Stimulated activated CD8-positive, alpha-beta memory T cell treated with anti-CD3 and anti-CD28 coated beads, Interleukin-12 subunit alpha, Interleukin-12 subunit beta, amount 100 ng/mL, for 24 hours (primary cell): ENCODE data around the gene FYB1.

ENCODE experiments used
- DNase-seq: peaks from one replicate; pipeline ENCODE4 v3.0.0-alpha.2; 2020; ENCODE audit errors: extremely low read depth

The FYB1 gene

DNA sequence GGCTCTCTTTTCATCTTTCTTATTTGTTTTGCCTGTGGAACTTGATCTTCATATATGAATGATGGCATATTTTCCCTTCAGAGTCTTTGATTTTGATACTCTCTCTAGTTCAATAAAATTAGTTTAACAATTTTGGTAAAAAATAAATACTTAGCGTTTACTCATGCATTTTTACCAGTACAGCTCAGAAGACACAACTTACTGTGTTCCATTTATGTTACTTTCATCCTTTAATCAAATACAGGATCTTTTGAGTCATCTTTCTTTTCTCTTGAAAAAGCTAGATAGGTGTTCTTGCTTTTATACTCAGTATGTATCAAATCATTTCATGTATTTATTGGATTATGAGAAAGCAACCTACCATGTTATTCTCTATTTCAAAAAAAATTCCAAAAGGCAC, 98.0 kb downstream of the FYB1 start:
- DNase-seq, result no peak

DNA sequence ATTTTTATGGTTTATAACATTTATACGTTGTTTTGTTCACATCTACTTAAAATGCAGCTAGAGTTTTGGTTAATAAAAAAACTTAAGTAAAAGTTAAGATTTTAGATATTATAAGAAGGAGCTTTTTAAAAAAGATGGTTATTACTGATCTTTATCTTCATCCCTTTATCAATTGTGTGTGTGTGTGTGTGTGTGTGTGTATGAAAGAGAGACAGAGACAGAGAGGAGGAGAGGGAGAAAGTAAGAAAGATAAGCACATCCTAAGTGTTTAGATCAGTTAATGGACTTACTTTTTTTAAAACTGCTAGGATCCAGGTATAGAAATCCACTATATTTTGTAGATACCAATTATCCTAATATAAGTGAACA, 99.3 kb downstream of the FYB1 start:
- DNase-seq, result no peak

DNA sequence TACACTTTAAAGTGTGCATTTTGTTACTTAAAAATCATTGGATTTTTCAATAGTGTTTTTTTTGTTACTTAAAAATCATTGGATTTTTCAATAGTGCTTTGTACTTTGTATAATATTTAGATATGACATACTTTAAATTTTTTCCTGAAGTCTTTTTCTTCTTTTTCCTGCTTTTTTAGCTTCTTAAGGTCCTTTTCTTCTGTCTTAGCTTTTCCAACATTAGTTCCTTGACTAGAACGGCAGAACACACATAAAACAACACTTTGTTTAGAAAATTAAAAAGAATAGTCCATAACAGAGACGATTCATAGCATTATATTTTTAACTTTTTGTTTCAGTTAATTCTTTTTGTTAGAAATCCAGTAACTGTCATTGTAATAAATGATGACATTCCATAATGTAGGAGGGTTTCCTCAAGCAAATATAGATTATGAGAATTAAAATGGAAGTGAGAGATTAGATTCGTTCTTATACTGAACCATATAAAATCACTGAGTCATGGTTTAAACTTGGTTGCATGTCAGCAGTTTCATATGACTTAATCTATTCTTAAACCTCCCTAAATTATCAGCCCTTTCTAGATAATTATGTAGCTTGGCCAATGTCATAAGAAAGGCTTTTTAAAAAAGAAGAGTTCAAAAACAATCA, 99.8 kb downstream of the FYB1 start:
- DNase-seq, result no peak

DNA sequence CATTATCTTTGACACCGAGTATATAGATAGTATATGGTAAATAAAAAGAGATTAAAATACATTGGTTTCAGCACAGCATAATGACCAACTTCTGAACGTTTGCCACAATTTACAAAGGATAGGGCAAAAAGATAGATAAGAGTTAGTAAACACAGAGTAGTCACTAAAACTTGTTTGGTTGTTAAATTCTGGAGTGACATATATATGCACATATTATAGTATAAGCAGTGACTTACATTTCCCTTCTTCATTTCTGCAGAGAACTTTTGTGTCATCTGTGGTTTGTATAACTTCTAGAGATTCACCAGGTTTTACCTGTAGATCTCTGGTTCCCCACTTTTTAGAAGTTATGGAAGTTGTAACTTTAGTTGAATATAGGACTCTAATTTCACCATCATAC, 100.7 kb downstream of the FYB1 start:
- no peak for DNase-seq

DNA sequence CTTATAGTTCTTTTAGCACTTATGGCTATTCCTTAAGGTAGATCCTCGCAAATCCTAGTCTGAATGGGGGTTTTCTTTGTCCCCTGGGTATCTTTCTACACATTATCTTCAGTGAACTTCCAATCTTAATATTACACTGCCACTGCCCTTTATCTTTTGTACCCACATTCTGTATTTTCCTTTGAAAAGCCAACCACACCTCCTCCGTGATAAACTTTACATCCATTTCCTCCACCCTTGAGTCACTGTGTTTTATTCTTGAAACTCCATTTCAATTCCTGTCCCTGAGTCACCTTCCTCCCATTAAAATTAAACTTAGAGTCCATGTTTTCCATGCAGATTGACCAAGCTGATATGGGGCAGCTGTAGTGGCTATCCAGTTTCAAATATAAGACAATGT, 102.0 kb downstream of the FYB1 start:
- DNase-seq, result no peak

GRCh38 chr5:39116344-39117170, 102.8 kb downstream of the FYB1 start:
- no peak for DNase-seq

DNA sequence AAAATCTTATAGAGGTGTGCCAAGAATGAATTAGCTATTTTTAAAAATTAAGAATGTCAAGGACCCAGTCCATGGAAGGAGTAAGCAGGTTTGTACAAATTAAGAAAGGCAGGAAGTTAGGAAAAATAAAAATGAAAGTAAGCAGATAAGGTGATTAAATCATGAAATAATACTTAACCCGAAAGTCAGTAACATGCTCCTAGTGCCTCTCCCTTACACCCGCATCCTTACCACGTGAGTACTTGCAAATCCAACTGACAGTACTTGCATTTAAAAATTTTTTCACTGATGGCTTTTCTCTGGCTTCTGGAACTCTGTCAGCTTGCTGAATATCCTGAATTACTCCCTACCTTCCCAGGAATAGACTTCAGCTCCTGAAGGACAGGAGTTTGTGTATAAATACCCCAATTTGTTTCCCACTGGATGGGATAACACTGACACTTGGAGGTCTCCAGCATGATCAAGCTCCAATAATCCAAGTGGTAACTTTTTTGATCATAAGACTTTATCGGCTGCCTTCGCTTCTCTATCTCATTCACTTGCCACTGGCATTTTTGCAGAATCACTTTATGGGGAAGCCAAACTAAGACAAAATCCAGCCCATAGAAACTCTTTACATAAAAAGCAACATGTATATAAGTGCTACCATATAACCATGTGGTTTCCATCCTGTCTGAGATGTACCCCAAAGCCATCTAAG, 103.6 kb downstream of the FYB1 start:
- DNase-seq, result no peak

- no peak for DNase-seq
These were observed 105.2 kb downstream of the FYB1 start for GRCh38 chr5:39114155-39114554.

GRCh38 chr5:39113354-39113953, 105.9 kb downstream of the FYB1 start:
- DNase-seq, result no peak

DNA sequence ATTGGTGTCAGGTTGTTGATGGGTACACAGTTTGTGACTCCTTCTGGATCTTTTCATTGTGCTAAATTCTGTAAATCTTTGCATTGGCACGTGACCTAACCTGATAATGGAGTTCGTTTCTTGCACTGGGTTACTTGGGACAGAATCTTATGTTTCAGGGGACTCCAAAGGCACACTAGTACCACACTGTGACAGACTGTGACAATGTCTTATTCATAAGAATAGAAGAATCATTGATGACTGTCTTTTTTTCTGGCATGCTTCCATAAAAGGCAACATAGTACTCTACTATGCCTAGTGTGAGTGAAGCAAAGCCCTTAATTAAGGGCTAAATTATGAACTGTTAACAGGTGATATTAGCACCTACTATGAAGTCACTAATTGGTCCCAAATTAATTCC, 109.8 kb downstream of the FYB1 start:
- no peak for DNase-seq

DNA sequence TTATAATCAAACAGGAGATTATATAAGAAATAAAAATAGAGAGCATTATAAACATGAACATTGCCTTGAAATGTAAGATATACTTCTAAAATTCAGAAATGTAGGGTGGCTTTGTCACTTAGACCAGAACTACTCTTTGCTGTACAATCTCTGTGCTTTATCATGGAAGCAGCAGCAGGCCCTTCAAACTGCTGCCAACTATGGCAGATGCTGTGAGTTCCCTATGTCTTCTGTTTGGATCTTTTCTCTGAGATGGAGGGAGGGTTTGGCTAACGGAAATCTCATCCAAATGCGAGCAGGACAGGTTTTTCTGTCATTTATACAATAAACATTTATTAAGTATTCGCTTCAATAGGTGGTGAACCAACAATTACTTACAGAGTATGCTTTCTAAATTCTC, 110.4 kb downstream of the FYB1 start:
- DNase-seq, result no peak

DNA sequence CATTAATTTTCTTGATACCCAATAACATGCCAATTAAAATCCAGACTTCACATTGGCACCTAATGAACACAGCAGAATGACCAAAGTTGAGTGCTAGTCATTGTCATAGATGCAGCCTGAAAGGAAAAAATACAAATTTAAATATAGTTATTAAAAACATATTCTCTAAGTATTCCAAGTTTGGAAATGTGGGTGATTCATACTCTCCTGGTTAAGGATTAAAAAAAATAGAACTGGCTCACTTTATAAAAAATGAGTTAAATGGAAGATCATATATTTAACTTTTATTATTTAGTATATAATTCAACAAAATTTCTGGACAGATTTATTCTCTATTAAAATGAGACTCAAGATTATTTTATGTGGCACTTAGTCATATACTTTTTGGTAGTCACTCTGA, 112.0 kb downstream of the FYB1 start:
- no peak for DNase-seq

DNA sequence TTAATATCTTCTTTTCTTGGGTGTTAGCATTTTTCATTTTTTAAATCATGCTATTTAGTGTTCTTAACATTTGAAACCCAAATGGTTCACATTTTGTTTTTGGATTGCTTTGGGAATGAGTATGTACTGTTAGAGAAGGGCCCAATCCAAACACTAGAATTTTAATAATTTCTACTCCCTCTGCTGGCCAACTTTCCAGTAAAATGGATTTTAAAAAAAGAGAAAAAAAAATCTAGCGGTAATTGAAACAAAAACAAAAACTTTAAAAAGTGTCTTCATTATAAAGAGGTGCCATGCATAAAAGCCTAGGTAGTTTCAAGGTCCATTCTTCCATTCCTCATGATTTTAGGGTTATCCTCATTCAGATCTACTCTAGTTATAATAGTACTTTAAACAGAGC, 113.0 kb downstream of the FYB1 start:
- DNase-seq, result no peak

DNA sequence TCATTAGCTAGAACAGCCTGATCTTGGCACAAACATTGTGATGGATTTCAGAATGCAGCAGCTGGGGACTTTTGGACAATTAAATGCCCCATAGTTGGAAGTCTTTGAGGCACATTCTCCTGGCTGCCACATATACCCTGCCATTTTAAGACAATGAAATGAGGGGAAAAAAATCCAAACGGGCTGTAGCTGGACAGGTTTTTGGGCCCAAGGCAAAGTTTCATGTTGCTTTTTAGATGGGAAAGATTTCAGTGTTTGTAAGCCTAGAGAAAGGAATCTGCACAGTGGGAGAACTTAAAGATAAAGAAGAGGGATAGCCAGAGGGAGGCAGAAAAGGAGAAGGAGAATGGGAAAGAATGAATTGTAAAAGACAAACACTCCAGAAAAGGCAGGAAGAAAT, 115.1 kb downstream of the FYB1 start:
- DNase-seq, result no peak

- no peak for DNase-seq
These were observed 116.6 kb downstream of the FYB1 start for GRCh38 chr5:39102684-39103155.

DNA sequence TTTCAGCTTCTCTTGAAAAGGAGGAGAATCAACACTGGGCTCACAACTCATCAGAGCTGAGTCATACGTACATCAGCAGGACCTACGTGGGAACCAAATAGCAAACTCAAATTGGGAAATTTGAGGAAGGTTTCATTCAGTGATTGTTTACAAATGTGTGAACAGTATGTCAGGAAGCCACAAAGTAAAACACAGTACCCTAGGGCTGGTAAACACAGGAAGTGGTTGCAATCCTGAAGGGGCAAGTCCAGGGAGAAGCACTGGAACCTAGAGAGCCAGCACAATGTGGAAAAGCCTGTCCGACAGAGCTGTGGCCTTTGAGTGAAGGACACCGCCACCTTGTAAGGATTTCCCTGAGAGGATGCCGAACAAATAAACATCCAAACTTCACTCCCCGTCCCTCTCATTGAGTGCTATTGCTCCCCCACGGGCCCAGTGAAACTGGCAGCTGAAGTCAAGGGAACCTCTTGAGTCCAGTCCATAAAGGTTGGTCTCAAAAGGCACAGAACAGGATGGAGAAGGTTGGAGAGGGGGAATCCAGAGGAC, 118.4 kb downstream of the FYB1 start:
- DNase-seq, result no peak

- DNase-seq, result no peak
These were observed 119.0 kb downstream of the FYB1 start for GRCh38 chr5:39100301-39100850.

DNA sequence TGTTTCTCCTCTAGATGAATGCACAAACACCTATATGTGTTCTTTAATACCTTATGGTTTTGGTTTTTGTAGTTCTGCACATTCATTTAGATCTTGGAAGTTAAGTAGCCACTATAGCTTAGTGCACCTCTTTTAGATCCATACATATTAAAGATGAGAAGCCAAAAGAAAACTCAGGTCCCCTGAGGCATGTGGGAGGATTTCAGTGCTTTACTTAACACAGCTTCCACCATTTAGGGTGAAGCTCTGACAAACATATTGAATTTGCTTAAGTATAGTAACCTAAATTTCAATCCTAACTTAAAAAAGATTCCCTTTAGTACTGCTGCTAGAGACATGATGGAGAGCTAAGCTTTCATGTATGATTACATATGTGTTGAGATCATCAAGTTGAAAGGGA, 119.5 kb downstream of the FYB1 start:
- no peak for DNase-seq

DNA sequence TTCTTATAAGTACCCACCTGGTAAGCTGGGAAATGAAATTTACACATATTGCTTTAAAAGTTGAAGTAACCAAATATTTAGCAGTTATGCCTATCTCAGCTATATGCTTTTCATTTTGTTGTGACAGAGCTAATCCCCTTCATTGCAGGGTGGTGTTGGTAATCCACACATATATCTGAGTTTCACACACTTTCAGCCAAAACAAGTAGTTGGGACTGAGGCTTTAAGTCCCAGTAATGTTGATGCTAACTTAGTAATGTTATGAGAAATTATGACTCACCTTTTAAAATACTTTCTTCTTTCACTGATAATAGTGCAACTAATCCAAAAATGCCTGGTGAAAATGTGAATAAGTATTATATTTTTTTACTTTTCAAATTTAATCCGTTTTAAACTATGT, 126.0 kb downstream of the FYB1 start:
- no peak for DNase-seq

- DNase-seq, result no peak
These were observed 126.6 kb downstream of the FYB1 start for GRCh38 chr5:39092581-39093351.

DNA sequence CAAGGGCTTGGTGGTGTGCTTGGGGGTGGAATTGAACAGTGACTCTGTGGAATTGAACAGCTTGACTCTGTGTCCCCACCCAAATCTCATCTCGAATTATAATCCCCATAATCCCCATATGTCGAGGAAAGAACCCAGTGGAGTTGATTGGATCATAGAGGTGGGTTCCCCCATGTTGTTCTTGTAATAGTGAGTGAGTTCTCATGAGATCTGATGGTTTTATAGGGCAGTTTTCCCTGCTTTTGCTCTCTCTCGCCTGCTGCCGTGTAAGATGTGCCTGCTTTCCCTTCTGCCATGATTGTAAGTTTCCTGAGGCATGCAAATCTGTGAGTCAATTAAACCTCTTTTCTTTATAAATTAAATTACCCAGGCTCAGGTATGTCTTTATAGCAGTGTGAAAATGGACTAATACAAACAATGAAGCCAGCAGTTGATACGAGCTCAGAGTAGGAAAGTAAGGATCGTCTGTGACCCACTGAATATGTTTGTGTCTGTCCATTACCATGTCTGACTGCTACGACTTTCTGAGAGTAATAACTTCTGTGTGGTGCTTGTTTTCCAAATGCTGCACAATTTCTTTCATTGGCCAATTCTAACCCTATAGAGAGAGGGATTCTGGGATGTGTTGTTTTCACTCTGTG, 127.3 kb downstream of the FYB1 start:
- DNase-seq, result no peak
